K562 (cell line): ENCODE measurements around the gene SELPLG. TPM values are rescaled to one million over a fixed set of nuclear protein-coding genes. Genes with fewer than 3 reads are reported as not detected.

Experiments
- ATAC-seq: fragments of 200-7000 bp; cut with Tn5 transposase; 3 replicates; pipeline ENCODE4 v1.9.1; 2020; ENCODE audit warnings: moderate library complexity
- BruUV-seq: library from RNA; stranded (reverse); fragments of 400-500 nt; replicated peaks from 2 replicates; lab custom pipeline; 2021; lab: Mats Ljungman, UMichigan
- CTCF ChIA-PET: fragments of 300-600 bp; formaldehyde crosslinking; extraction: SDS; loops from one replicate; lab custom pipeline; 2021; ENCODE audit warnings: low intra/inter-chr PET ratio; lab: Yijun Ruan, JAX
- POLR2A ChIA-PET: fragments of 300-600, 350-650 bp; sonication (Branson Sonifier 250); formaldehyde crosslinking; extraction: SDS; loops from one replicate; lab custom pipeline; 2021; ENCODE audit warnings: antibody characterized with exemption, inconsistent platforms; lab: Yijun Ruan, JAX
- DNase-seq, 4 experiments: peaks; one replicate each; pipeline versions ENCODE4 v3.0.0 to v3.0.0-alpha.2; 2011 to 2018; ENCODE audit warnings: low spot score in 3 of 4, mixed read lengths in 3 of 4; ENCODE audit errors: extremely low read depth in 1 of 4
- FAIRE-seq: peaks from 2 replicates; lab custom pipeline; 2011; peaks lifted over from hg19 to GRCh38; lab: Jason Lieb, UNC
- H2AFZ ChIP-seq: 2 replicates; pipeline ENCODE4 v1.6.0; 2011; ENCODE audit warnings: low read depth, low read length, control low read depth, inconsistent platforms
- H3K27ac ChIP-seq: fragments of 200-600 bp; 3 replicates; pipeline ENCODE4 v1.8.0; 2011; ENCODE audit warnings: low read depth, mild to moderate bottlenecking, control low read depth, inconsistent platforms, low read length, moderate library complexity, mixed read lengths; ENCODE audit errors: extremely low read depth
- H3K27me3 ChIP-seq, 2 experiments: fragments of 300-600 bp in 1 of 2; 2 replicates in 1 of 2; 3 replicates in 1 of 2; pipeline versions ENCODE4 v1.6.0 to v1.8.0; 2011; ENCODE audit warnings: inconsistent platforms in 2 of 2, low read length in 2 of 2, mild to moderate bottlenecking in 1 of 2, mixed read lengths in 1 of 2, moderate library complexity in 1 of 2; ENCODE audit not compliant: control insufficient read depth in 2 of 2, insufficient read depth in 2 of 2
- H3K36me3 ChIP-seq: fragments of 300-600 bp; 3 replicates; pipeline ENCODE4 v1.8.0; 2011; ENCODE audit warnings: mild to moderate bottlenecking, low read length, inconsistent platforms; ENCODE audit not compliant: control insufficient read depth, insufficient read depth
- H3K4me1 ChIP-seq, 2 experiments: fragments of 200-600 bp in 1 of 2; replicated peaks in 1 of 2; 2 replicates in 1 of 2; 3 replicates in 1 of 2; pipeline versions ENCODE4 v1.5.1 to v1.8.0; 2011; ENCODE audit warnings: inconsistent platforms in 2 of 2, low read length in 2 of 2, mild to moderate bottlenecking in 1 of 2, mixed read lengths in 1 of 2, moderate library complexity in 1 of 2; ENCODE audit not compliant: control insufficient read depth in 2 of 2, insufficient read depth in 2 of 2
- H3K4me2 ChIP-seq: 2 replicates; pipeline ENCODE4 v1.6.1; 2011; ENCODE audit warnings: low read length, control low read depth, inconsistent platforms, mixed read lengths; ENCODE audit not compliant: insufficient read depth
- H3K4me3 ChIP-seq: fragments of 200-600 bp; sonication (generic), shearing (Covaris generic); 2 replicates; pipeline ENCODE4 v1.5.1; 2016; ENCODE audit warnings: control low read depth, inconsistent platforms
- H3K79me2 ChIP-seq: fragments of 200-600 bp; 3 replicates; pipeline ENCODE4 v1.8.0; 2011; ENCODE audit warnings: low read length, inconsistent platforms; ENCODE audit not compliant: control insufficient read depth, insufficient read depth
- H3K9ac ChIP-seq, 2 experiments: 2 replicates each; pipeline versions ENCODE4 v1.6.0 to v1.6.1; 2011; ENCODE audit warnings: low read depth in 2 of 2, low read length in 2 of 2, control low read depth in 1 of 2, inconsistent platforms in 1 of 2, mild to moderate bottlenecking in 1 of 2, mixed read lengths in 1 of 2; ENCODE audit not compliant: insufficient read depth in 1 of 2
- H3K9me1 ChIP-seq: one replicate; pipeline ENCODE4 v1.6.0; 2011; ENCODE audit warnings: inconsistent platforms, mild to moderate bottlenecking, low read length, moderate library complexity; ENCODE audit not compliant: control insufficient read depth, insufficient read depth
- H3K9me3 ChIP-seq: replicated peaks from 2 replicates; pipeline ENCODE4 v1.5.1; 2011; ENCODE audit warnings: low read depth, low read length, inconsistent platforms; ENCODE audit not compliant: control insufficient read depth, insufficient read depth
- H4K20me1 ChIP-seq: replicated peaks from 2 replicates; pipeline ENCODE4 v1.6.1; 2011; ENCODE audit warnings: low read length, inconsistent platforms, mixed read lengths; ENCODE audit not compliant: control insufficient read depth, insufficient read depth
- C11orf30 ChIP-seq: fragments of 450-650 bp; IDR thresholded peaks from 2 replicates; pipeline ENCODE4 v1.6.1; 2016; ENCODE audit warnings: low read depth, mild to moderate bottlenecking
- CXXC5 ChIP-seq: fragments of 250-450 bp; sonication (Bioruptor Pico); IDR thresholded peaks from 2 replicates; pipeline ENCODE4 v1.8.0; 2022; ENCODE audit warnings: inconsistent platforms, mild to moderate bottlenecking, moderate library complexity
- KLF13 ChIP-seq: fragments of 450-650 bp; IDR thresholded peaks from 2 replicates; pipeline ENCODE4 v1.6.1; 2016; ENCODE audit warnings: missing genetic modification characterization, low read depth, mild to moderate bottlenecking, missing compliant biosample characterization, moderate library complexity, borderline replicate concordance
- MTF1 ChIP-seq: fragments of 250-450 bp; sonication (Bioruptor Pico); IDR thresholded peaks from 2 replicates; pipeline ENCODE4 v1.9.0; 2021; ENCODE audit warnings: moderate library complexity, mild to moderate bottlenecking, inconsistent platforms, borderline replicate concordance
- NFIC ChIP-seq: fragments of 450-650 bp; IDR thresholded peaks from 2 replicates; pipeline ENCODE4 v1.6.1; 2017; ENCODE audit warnings: mild to moderate bottlenecking, inconsistent platforms
- TAF7 ChIP-seq: fragments of 450-650 bp; IDR thresholded peaks from 2 replicates; pipeline ENCODE4 v1.6.1; 2016; ENCODE audit warnings: missing genetic modification characterization, missing compliant biosample characterization
- TRIM25 ChIP-seq: fragments of 450-650 bp; IDR thresholded peaks from 2 replicates; pipeline ENCODE4 v1.7.0; 2016; ENCODE audit warnings: borderline replicate concordance
- TRIM28 ChIP-seq: fragments of 450-650 bp; IDR thresholded peaks from 2 replicates; pipeline ENCODE4 v1.6.1; 2017
- ZFP1 ChIP-seq: fragments of 450-650 bp; formaldehyde crosslinking; IDR thresholded peaks from 2 replicates; pipeline ENCODE4 v1.4.0; 2020; ENCODE audit warnings: mild to moderate bottlenecking, mixed read lengths
- ZNF12 ChIP-seq: sonication (generic); formaldehyde crosslinking; IDR thresholded peaks from 2 replicates; pipeline ENCODE4 v1.4.0; 2020; ENCODE audit warnings: mild to moderate bottlenecking, missing genetic modification reagents
- ZNF316 ChIP-seq: fragments of 450-650 bp; IDR thresholded peaks from 2 replicates; pipeline ENCODE4 v1.6.1; 2016
- WGBS: fragments of 100-300 bp; shearing (Covaris generic); methylation state at CpG from one replicate; pipeline ENCODE4 v1.1.6; 2016; ENCODE audit warnings: low coverage, mixed read lengths; ENCODE audit not compliant: insufficient coverage; ENCODE audit errors: missing lambda C conversion rate; 5-methylcytosine and 5-hydroxymethylcytosine counted together
- in situ Hi-C: fragments of 300-500 bp; cut with MboI; formaldehyde crosslinking; loops from 4 replicates; pipeline ENCODE4 v1.15.0; 2018; ENCODE audit warnings: inconsistent platforms, mixed read lengths
- intact Hi-C: fragments of 100-400 bp; cut with micrococcal nuclease; formaldehyde crosslinking; loops from 2 replicates; pipeline ENCODE4 v1.14.2; 2022
- polyA plus RNA-seq, 8 experiments: library from polyadenylated mRNA; depleted of rRNA in 4 of 8; stranded (reverse) in 5 of 8; unstranded in 3 of 8; fragments of >200 nt; fragmentation: Nextera tagmentation in 2 of 8; fragmentation: Illumina TruSeq in 1 of 8; extraction: Ambion mirVana in 2 of 8; extraction: Trizol in 1 of 8; gene quantifications; 2 replicates each; pipeline versions ENCODE4 v1.2.1 to v1.2.3, GENCODE V29; 2011 to 2014; ENCODE audit warnings: inconsistent platforms in 1 of 8, missing spikeins in 1 of 8
- total RNA-seq, 7 experiments: library from RNA; depleted of rRNA in 6 of 7; stranded (reverse); fragments of >200 nt in 6 of 7; fragmentation: Illumina TruSeq in 2 of 7; extraction: Trizol in 2 of 7; gene quantifications; 2 replicates each; pipeline versions ENCODE4 v1.2.1 to v1.2.3, GENCODE V29; 2011 to 2021; ENCODE audit warnings: low replicate concordance in 1 of 7
- TF ChIP-seq, protein P1 (sequence below), 2 experiments: fragments of 450-650 bp; IDR thresholded peaks; 2 replicates each; pipeline ENCODE4 v1.6.1; 2018; ENCODE audit warnings: mild to moderate bottlenecking in 2 of 2, low read depth in 1 of 2; ENCODE audit not compliant: partially characterized antibody in 2 of 2
- TF ChIP-seq, protein P2 (sequence below): fragments of 150-350 bp; conservative IDR thresholded peaks from 2 replicates; pipeline ENCODE4 v1.6.1; 2014; ENCODE audit warnings: low read length

The SELPLG gene
- total and polyA plus RNA-seq, 9 of the 15 experiments (the other 6 are each of a cell fraction or from before 2014, with no cell fraction given), result 0.22 to 10.2 (median 1.7) TPM

- no TSS peak for BruUV-seq
- Histone ChIP-seq H3K9me1 (no peaks in the 10 kb centered on the region), H3K9ac (no peak overlapping the region), H3K36me3 (peaks cover 32% of the 10 kb centered on the region; the same call in 2 of the 3 replicates), H3K79me2 (no peaks in the 10 kb centered on the region), H4K20me1 (0 out of 2 replicates have a peak, but pooled peaks cover 3% of the 10 kb centered on the region), H2AFZ (no peak overlapping the region), H3K27me3 (no peaks in the 10 kb centered on the region), H3K4me1 (peaks cover 27 to 37% of the 10 kb centered on the region in 2 experiments), H3K4me3 (no peak overlapping the region), H3K9me3 (no peaks in the 10 kb centered on the region), H3K27ac (no peak overlapping the region), H3K4me2 (no peak overlapping the region)
- DNase-seq, result no peak
- intact Hi-C loops, result no loop called here
- TF ChIP-seq NFIC (no peak), ZNF12 (no peak), ZNF316 (peak; percentile 71), TRIM25 (no peak), C11orf30 (no peak), KLF13 (tag) (no peak), TAF7 (tag) (no peak), ZFP1 (no peak), MTF1 (CRISPR knock-in tag) (no peak), CXXC5 (CRISPR knock-in tag) (no peak), TRIM28 (0 out of 2 replicates have a peak, but pooled peaks have one; percentile 24)
- TF ChIP-seq, protein P1, sequence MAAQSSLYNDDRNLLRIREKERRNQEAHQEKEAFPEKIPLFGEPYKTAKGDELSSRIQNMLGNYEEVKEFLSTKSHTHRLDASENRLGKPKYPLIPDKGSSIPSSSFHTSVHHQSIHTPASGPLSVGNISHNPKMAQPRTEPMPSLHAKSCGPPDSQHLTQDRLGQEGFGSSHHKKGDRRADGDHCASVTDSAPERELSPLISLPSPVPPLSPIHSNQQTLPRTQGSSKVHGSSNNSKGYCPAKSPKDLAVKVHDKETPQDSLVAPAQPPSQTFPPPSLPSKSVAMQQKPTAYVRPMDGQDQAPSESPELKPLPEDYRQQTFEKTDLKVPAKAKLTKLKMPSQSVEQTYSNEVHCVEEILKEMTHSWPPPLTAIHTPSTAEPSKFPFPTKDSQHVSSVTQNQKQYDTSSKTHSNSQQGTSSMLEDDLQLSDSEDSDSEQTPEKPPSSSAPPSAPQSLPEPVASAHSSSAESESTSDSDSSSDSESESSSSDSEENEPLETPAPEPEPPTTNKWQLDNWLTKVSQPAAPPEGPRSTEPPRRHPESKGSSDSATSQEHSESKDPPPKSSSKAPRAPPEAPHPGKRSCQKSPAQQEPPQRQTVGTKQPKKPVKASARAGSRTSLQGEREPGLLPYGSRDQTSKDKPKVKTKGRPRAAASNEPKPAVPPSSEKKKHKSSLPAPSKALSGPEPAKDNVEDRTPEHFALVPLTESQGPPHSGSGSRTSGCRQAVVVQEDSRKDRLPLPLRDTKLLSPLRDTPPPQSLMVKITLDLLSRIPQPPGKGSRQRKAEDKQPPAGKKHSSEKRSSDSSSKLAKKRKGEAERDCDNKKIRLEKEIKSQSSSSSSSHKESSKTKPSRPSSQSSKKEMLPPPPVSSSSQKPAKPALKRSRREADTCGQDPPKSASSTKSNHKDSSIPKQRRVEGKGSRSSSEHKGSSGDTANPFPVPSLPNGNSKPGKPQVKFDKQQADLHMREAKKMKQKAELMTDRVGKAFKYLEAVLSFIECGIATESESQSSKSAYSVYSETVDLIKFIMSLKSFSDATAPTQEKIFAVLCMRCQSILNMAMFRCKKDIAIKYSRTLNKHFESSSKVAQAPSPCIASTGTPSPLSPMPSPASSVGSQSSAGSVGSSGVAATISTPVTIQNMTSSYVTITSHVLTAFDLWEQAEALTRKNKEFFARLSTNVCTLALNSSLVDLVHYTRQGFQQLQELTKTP (IDR thresholded peaks at IDR 0.05; ENCODE audit: low read depth in 1 of 2, partially characterized antibody in 2 of 2), result no peak
- TF ChIP-seq, protein P2, sequence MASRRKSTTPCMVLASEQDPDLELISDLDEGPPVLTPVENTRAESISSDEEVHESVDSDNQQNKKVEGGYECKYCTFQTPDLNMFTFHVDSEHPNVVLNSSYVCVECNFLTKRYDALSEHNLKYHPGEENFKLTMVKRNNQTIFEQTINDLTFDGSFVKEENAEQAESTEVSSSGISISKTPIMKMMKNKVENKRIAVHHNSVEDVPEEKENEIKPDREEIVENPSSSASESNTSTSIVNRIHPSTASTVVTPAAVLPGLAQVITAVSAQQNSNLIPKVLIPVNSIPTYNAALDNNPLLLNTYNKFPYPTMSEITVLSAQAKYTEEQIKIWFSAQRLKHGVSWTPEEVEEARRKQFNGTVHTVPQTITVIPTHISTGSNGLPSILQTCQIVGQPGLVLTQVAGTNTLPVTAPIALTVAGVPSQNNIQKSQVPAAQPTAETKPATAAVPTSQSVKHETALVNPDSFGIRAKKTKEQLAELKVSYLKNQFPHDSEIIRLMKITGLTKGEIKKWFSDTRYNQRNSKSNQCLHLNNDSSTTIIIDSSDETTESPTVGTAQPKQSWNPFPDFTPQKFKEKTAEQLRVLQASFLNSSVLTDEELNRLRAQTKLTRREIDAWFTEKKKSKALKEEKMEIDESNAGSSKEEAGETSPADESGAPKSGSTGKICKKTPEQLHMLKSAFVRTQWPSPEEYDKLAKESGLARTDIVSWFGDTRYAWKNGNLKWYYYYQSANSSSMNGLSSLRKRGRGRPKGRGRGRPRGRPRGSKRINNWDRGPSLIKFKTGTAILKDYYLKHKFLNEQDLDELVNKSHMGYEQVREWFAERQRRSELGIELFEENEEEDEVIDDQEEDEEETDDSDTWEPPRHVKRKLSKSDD, result no peak
- 96% methylated on average over 11 of the region's 11 CpGs for WGBS
- ChIA-PET CTCF (no interaction called here), POLR2A (interaction anchor here (0.9 to 4.6 kb wide), 2 partner anchors 9 to 187 kb away, joined by 3 to 69 read pairs; no protein-coding TSS in a partner anchor)
- no peak for FAIRE-seq
- ATAC-seq, result no peak
- in situ Hi-C loops, result no loop called here
Observed at GRCh38 chr12:108638997-108639822, 5.5 kb upstream of the SELPLG start.
